SKM-1 treated with dmso at 0.1 percent for 144 hours (cell line): ENCODE measurements around the gene COL26A1.

Experiments used
- DNase-seq: peaks from one replicate; lab custom pipeline; 2025; ENCODE audit not compliant: unreplicated experiment; lab: John Stamatoyannopoulos, UW

Gene COL26A1

GRCh38 chr7:101563943-101564777 is 201.5 kb downstream of the COL26A1 start:
- DNase-seq = no peak

- no peak for DNase-seq
Measured at GRCh38 chr7:101564778-101565211, 202.1 kb downstream of the COL26A1 start.

GRCh38 chr7:101565601-101566209 is 203.0 kb downstream of the COL26A1 start:
- DNase-seq = no peak

GRCh38 chr7:101567230-101567629 is 204.6 kb downstream of the COL26A1 start:
- DNase-seq = no peak

- no peak for DNase-seq
Measured at GRCh38 chr7:101572156-101572555, 209.5 kb downstream of the COL26A1 start.

GRCh38 chr7:101575168-101575567 is 212.5 kb downstream of the COL26A1 start:
- no peak for DNase-seq

GRCh38 chr7:101575721-101576120 is 213.0 kb downstream of the COL26A1 start:
- DNase-seq = no peak

GRCh38 chr7:101576998-101577397 is 214.3 kb downstream of the COL26A1 start:
- DNase-seq = no peak

- no peak for DNase-seq
Measured at GRCh38 chr7:101578552-101578951, 215.9 kb downstream of the COL26A1 start.

- DNase-seq = no peak
Measured at GRCh38 chr7:101580596-101580995, 217.9 kb downstream of the COL26A1 start.

GRCh38 chr7:101581891-101582290 is 219.2 kb downstream of the COL26A1 start:
- no peak for DNase-seq

GRCh38 chr7:101582971-101583370 is 220.3 kb downstream of the COL26A1 start:
- no peak for DNase-seq

- DNase-seq = no peak
Measured at GRCh38 chr7:101586078-101586905, 223.6 kb downstream of the COL26A1 start.

GRCh38 chr7:101586906-101587677 is 224.4 kb downstream of the COL26A1 start:
- no peak for DNase-seq

- DNase-seq = no peak
Measured at GRCh38 chr7:101588131-101588935, 225.7 kb downstream of the COL26A1 start.

GRCh38 chr7:101589052-101589451 is 226.4 kb downstream of the COL26A1 start:
- DNase-seq = no peak

GRCh38 chr7:101589976-101590662 is 227.4 kb downstream of the COL26A1 start:
- DNase-seq = no peak

- no peak for DNase-seq
Measured at GRCh38 chr7:101590663-101591435, 228.2 kb downstream of the COL26A1 start.

- DNase-seq = no peak
Measured at GRCh38 chr7:101591504-101591903, 228.8 kb downstream of the COL26A1 start.
